GM18868 (cell line): ENCODE results near the gene KAT2B.
"Not testable (repeated sequence)": the region's sequence is repeated elsewhere in the genome, so short reads cannot be mapped to it uniquely, and the experiment has no call there.

Source experiments
- ATAC-seq: cut with Tn5 transposase; IDR thresholded peaks from one replicate; pipeline ENCODE4 v1.9.1; 2021; ENCODE audit warnings: mild to moderate bottlenecking, moderate library complexity; ENCODE audit not compliant: unreplicated experiment

KAT2B gene

GRCh38 chr3:20041197-20041780, 1.0 kb downstream of the KAT2B start:
- ATAC-seq, result peak; percentile 45

GRCh38 chr3:20042331-20042730, 2.1 kb downstream of the KAT2B start:
- no peak for ATAC-seq

- peak; percentile 19 for ATAC-seq
Measured at GRCh38 chr3:20043396-20043795, 3.1 kb downstream of the KAT2B start.

GRCh38 chr3:20043825-20044224, 3.6 kb downstream of the KAT2B start:
- no peak for ATAC-seq

GRCh38 chr3:20045141-20045540, 4.9 kb downstream of the KAT2B start:
- ATAC-seq, result not testable (repeated sequence)

GRCh38 chr3:20046556-20046955, 6.3 kb downstream of the KAT2B start:
- no peak for ATAC-seq

GRCh38 chr3:20047341-20047779, 7.1 kb downstream of the KAT2B start:
- ATAC-seq, result no peak

GRCh38 chr3:20047976-20048883, 8.0 kb downstream of the KAT2B start:
- no peak for ATAC-seq

GRCh38 chr3:20051123-20051806, 11.0 kb downstream of the KAT2B start:
- ATAC-seq, result no peak

GRCh38 chr3:20052851-20053250, 12.6 kb downstream of the KAT2B start:
- ATAC-seq, result no peak

GRCh38 chr3:20054549-20054987, 14.3 kb downstream of the KAT2B start:
- ATAC-seq, result peak; percentile 75

- ATAC-seq, result peak; percentile 19
Measured at GRCh38 chr3:20055020-20055775, 15.0 kb downstream of the KAT2B start.

- no peak for ATAC-seq
Measured at GRCh38 chr3:20055842-20056241, 15.6 kb downstream of the KAT2B start.

GRCh38 chr3:20056725-20057611, 16.7 kb downstream of the KAT2B start:
- ATAC-seq, result peak; percentile 54

GRCh38 chr3:20057612-20058180, 17.4 kb downstream of the KAT2B start:
- no peak for ATAC-seq

- ATAC-seq, result no peak
Measured at GRCh38 chr3:20059929-20060328, 19.7 kb downstream of the KAT2B start.

- no peak for ATAC-seq
Measured at GRCh38 chr3:20060974-20061685, 20.9 kb downstream of the KAT2B start.

GRCh38 chr3:20062996-20063395, 22.8 kb downstream of the KAT2B start:
- ATAC-seq, result no peak

- no peak for ATAC-seq
Measured at GRCh38 chr3:20064387-20064786, 24.1 kb downstream of the KAT2B start.
